HG03280 (cell line): ENCODE data around the gene SYNGR3.
"Not testable (repeated sequence)": the region's sequence is repeated elsewhere in the genome, so short reads cannot be mapped to it uniquely, and the experiment has no call there.

ENCODE experiments used
- ATAC-seq: cut with Tn5 transposase; IDR thresholded peaks from one replicate; pipeline ENCODE4 v1.9.1; 2021; ENCODE audit warnings: mild to moderate bottlenecking, moderate library complexity; ENCODE audit not compliant: unreplicated experiment

The SYNGR3 gene

GRCh38 chr16:1959269-1960039 is 30.3 kb upstream of the SYNGR3 start, which contains the start of gene NDUFB10:
Gene NDUFB10, plus strand, starts transcription at chr16:1959538. Its CDS starts 87 bp downstream, at chr16:1959625.
- ATAC-seq, result peak; percentile 81

GRCh38 chr16:1960665-1961630 is 28.8 kb upstream of the SYNGR3 start:
- ATAC-seq, result no peak

- ATAC-seq, result no peak
Observed at GRCh38 chr16:1961651-1962067, 28.1 kb upstream of the SYNGR3 start.

GRCh38 chr16:1962161-1963153 is 27.3 kb upstream of the SYNGR3 start:
- not testable (repeated sequence) for ATAC-seq

- peak; percentile 10 for ATAC-seq
Observed at GRCh38 chr16:1963806-1964505, 25.8 kb upstream of the SYNGR3 start.

GRCh38 chr16:1964506-1965395 is 25.0 kb upstream of the SYNGR3 start, which contains the start of gene RPS2:
Gene RPS2, minus strand, starts transcription at chr16:1964826. Its CDS starts 201 bp downstream, at chr16:1964625.
- peak; percentile 88 for ATAC-seq

- ATAC-seq, result no peak
Observed at GRCh38 chr16:1965396-1966001, 24.3 kb upstream of the SYNGR3 start.

- no peak for ATAC-seq
Observed at GRCh38 chr16:1966460-1966859, 23.3 kb upstream of the SYNGR3 start, which contains the start of gene RNF151. Gene RNF151, plus strand, starts transcription at chr16:1966856. Its CDS starts 26 bp downstream, at chr16:1966882.

- ATAC-seq, result no peak
Observed at GRCh38 chr16:1968146-1968953, 21.4 kb upstream of the SYNGR3 start.

- ATAC-seq, result peak; percentile 86
Observed at GRCh38 chr16:1971796-1972489, 17.8 kb upstream of the SYNGR3 start, which contains the start of gene TBL3. Gene TBL3, plus strand, starts transcription at chr16:1972053. Its CDS starts 112 bp downstream, at chr16:1972165.

GRCh38 chr16:1972490-1972877 is 17.3 kb upstream of the SYNGR3 start:
- ATAC-seq, result no peak

GRCh38 chr16:1973461-1974156 is 16.2 kb upstream of the SYNGR3 start:
- no peak for ATAC-seq

GRCh38 chr16:1974157-1975070 is 15.4 kb upstream of the SYNGR3 start:
- no peak for ATAC-seq

GRCh38 chr16:1975432-1976215 is 14.1 kb upstream of the SYNGR3 start:
- ATAC-seq, result no peak
